ENCODE measurements around the gene COL23A1.

Gene COL23A1

DNA sequence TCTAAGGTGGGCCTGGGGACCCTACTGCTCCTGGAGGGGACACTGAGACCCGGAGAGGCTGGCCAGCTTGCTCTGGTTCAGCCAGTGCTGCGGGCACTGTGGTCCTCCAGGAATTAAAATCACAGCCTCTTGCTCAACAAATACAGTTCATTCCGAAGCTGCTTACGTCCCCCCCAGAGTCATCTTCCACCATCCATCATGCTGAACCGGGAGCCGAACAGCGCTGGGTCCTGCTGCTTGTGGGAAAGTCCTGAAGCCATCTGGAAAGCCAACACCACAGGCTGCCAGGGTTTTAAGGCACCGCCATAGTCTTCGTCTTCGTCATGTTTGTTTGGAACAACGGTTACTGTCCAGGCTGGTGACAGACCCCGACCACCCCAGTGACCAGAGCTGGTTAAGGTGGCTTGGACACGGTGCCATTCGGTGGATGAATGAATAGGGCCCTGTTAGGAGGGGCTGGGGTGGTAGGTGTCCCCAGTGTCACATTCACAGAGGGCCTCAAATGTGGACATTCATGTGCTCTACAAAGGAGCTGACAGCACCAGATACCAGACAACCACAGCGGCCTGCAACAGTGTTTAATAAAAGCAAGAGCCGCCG is 276.0 kb downstream of the COL23A1 start:
- H3K9me3 ChIP-seq (ENCODE audit: control insufficient read depth, insufficient read depth, low read depth, low read length), result no peaks in the 10 kb centered on the region
- no peak overlapping the region for H3K4me3 ChIP-seq (ENCODE audit: low read depth, low read length)
- no peak overlapping the region for H3K27ac ChIP-seq (ENCODE audit: extremely low read depth, low read depth, low read length)
- POLR2A ChIA-PET, result interaction anchor here (0.5 kb wide), 1 partner anchor 701 kb away, joined by 3 read pairs; no protein-coding TSS in a partner anchor
- no peaks in the 10 kb centered on the region for H3K4me1 ChIP-seq (ENCODE audit: control insufficient read depth, insufficient read depth, low read length)
- no peaks in the 10 kb centered on the region for H3K36me3 ChIP-seq (ENCODE audit: control insufficient read depth in 2 of 2, insufficient read depth in 1 of 2, low read length in 2 of 2)
- CTCF ChIA-PET, result interaction anchor here (1.3 kb wide), 1 partner anchor 10 kb away, joined by 3 read pairs; no protein-coding TSS in a partner anchor
- TF ChIP-seq ZNF629 (tag by site-specific recombination; IDR thresholded peaks at IDR 0.05), result no peak
- TF ChIP-seq ZNF747 (tag by site-specific recombination; IDR thresholded peaks at IDR 0.05), result no peak
- TF ChIP-seq ZBTB7A (tag by site-specific recombination; IDR thresholded peaks at IDR 0.05; ENCODE audit: low read depth), result no peak

DNA sequence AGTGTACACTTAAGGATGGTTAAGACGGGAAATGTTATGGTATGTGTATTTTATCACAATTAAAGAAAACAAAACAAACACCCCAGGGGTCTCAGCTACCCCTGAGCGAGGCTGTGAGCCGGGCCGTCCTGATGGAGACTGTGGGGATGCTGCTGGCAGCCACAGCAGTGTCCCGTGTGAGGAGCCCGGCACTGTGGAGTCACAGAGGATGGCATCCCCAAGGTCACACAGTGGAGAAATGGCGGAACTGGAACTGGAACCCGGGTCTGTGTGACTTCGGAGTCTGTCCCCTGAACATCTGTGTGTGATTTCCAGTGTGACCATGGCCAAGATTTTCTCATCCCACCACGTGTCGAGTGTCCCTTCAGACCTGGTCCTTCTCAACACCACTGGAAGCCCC is 276.9 kb downstream of the COL23A1 start:
- Histone ChIP-seq H3K4me1 (ENCODE audit: control insufficient read depth, insufficient read depth, low read length) (no peaks in the 10 kb centered on the region), H3K9me3 (ENCODE audit: control insufficient read depth, insufficient read depth, low read depth, low read length) (no peaks in the 10 kb centered on the region), H3K27ac (ENCODE audit: extremely low read depth, low read depth, low read length) (no peak overlapping the region), H3K4me3 (ENCODE audit: low read depth, low read length) (no peak overlapping the region), H3K36me3 (ENCODE audit: control insufficient read depth in 2 of 2, insufficient read depth in 1 of 2, low read length in 2 of 2) (no peaks in the 10 kb centered on the region)
- POLR2A ChIA-PET, result no interaction called here
- CTCF ChIA-PET, result interaction anchor here (0.6 to 1.3 kb wide), 2 partner anchors 9 to 270 kb away, joined by 3 read pairs; no protein-coding TSS in a partner anchor
- TF ChIP-seq, protein P1, sequence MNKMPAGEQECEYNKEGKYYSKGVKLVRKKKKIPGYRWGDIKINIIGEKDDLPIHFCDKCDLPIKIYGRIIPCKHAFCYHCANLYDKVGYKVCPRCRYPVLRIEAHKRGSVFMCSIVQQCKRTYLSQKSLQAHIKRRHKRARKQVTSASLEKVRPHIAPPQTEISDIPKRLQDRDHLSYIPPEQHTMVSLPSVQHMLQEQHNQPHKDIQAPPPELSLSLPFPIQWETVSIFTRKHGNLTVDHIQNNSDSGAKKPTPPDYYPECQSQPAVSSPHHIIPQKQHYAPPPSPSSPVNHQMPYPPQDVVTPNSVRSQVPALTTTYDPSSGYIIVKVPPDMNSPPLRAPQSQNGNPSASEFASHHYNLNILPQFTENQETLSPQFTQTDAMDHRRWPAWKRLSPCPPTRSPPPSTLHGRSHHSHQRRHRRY (tag by site-specific recombination; IDR thresholded peaks at IDR 0.05), result no peak
- TF ChIP-seq, protein P2, sequence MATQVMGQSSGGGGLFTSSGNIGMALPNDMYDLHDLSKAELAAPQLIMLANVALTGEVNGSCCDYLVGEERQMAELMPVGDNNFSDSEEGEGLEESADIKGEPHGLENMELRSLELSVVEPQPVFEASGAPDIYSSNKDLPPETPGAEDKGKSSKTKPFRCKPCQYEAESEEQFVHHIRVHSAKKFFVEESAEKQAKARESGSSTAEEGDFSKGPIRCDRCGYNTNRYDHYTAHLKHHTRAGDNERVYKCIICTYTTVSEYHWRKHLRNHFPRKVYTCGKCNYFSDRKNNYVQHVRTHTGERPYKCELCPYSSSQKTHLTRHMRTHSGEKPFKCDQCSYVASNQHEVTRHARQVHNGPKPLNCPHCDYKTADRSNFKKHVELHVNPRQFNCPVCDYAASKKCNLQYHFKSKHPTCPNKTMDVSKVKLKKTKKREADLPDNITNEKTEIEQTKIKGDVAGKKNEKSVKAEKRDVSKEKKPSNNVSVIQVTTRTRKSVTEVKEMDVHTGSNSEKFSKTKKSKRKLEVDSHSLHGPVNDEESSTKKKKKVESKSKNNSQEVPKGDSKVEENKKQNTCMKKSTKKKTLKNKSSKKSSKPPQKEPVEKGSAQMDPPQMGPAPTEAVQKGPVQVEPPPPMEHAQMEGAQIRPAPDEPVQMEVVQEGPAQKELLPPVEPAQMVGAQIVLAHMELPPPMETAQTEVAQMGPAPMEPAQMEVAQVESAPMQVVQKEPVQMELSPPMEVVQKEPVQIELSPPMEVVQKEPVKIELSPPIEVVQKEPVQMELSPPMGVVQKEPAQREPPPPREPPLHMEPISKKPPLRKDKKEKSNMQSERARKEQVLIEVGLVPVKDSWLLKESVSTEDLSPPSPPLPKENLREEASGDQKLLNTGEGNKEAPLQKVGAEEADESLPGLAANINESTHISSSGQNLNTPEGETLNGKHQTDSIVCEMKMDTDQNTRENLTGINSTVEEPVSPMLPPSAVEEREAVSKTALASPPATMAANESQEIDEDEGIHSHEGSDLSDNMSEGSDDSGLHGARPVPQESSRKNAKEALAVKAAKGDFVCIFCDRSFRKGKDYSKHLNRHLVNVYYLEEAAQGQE (tag by site-specific recombination; IDR thresholded peaks at IDR 0.05), result no peak
- TF ChIP-seq ZNF169 (tag by site-specific recombination; IDR thresholded peaks at IDR 0.05) (no peak), ZNF274 (IDR thresholded peaks at IDR 0.05; ENCODE audit: low read length) (no peak), ZNF274 (tag by site-specific recombination; IDR thresholded peaks at IDR 0.05; ENCODE audit: borderline replicate concordance) (no peak), ZNF391 (tag by site-specific recombination; IDR thresholded peaks at IDR 0.05; ENCODE audit: borderline replicate concordance, low read depth) (no peak), HOXD13 (CRISPR knock-in tag; IDR thresholded peaks at IDR 0.05; ENCODE audit: borderline replicate concordance) (no peak)
- TF ChIP-seq, protein P3, sequence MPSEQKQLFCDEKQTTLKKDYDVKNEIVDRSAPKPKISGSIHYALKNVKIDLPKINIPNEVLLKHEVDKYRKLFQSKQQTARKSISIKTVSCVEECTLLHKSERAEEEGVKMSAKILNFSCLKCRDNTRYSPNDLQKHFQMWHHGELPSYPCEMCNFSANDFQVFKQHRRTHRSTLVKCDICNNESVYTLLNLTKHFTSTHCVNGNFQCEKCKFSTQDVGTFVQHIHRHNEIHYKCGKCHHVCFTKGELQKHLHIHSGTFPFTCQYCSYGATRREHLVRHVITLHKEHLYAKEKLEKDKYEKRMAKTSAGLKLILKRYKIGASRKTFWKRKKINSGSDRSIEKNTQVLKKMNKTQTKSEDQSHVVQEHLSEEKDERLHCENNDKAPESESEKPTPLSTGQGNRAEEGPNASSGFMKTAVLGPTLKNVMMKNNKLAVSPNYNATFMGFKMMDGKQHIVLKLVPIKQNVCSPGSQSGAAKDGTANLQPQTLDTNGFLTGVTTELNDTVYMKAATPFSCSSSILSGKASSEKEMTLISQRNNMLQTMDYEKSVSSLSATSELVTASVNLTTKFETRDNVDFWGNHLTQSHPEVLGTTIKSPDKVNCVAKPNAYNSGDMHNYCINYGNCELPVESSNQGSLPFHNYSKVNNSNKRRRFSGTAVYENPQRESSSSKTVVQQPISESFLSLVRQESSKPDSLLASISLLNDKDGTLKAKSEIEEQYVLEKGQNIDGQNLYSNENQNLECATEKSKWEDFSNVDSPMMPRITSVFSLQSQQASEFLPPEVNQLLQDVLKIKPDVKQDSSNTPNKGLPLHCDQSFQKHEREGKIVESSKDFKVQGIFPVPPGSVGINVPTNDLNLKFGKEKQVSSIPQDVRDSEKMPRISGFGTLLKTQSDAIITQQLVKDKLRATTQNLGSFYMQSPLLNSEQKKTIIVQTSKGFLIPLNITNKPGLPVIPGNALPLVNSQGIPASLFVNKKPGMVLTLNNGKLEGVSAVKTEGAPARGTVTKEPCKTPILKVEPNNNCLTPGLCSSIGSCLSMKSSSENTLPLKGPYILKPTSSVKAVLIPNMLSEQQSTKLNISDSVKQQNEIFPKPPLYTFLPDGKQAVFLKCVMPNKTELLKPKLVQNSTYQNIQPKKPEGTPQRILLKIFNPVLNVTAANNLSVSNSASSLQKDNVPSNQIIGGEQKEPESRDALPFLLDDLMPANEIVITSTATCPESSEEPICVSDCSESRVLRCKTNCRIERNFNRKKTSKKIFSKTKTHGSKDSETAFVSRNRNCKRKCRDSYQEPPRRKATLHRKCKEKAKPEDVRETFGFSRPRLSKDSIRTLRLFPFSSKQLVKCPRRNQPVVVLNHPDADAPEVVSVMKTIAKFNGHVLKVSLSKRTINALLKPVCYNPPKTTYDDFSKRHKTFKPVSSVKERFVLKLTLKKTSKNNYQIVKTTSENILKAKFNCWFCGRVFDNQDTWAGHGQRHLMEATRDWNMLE (tag by site-specific recombination; conservative IDR thresholded peaks at IDR 0.05; ENCODE audit: low read depth), result no peak

DNA sequence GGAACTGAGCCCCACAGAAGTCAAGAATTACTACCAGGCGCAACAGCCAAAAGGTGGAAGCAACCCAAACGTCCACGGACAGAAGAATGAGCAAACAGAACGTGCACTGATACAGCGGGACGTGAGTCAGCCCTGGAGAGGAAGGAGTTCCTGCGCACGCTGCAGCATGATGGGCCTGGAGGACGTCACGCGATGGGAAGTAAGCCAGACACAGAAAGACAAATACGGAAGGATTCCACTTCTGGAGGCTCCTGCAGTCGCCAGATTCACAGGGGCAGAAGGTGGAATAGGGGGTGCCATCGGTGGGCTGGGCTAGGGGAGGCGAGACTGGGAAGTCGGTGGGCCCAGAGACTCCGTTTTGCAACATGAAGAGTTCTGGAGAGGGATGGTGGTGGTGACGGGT is 277.3 kb downstream of the COL23A1 start:
- Histone ChIP-seq H3K27ac (ENCODE audit: extremely low read depth, low read depth, low read length) (no peak overlapping the region), H3K4me3 (ENCODE audit: low read depth, low read length) (no peak overlapping the region), H3K4me1 (ENCODE audit: control insufficient read depth, insufficient read depth, low read length) (no peaks in the 10 kb centered on the region), H3K9me3 (ENCODE audit: control insufficient read depth, insufficient read depth, low read depth, low read length) (no peaks in the 10 kb centered on the region), H3K36me3 (ENCODE audit: control insufficient read depth in 2 of 2, insufficient read depth in 1 of 2, low read length in 2 of 2) (no peaks in the 10 kb centered on the region)
- CTCF ChIA-PET, result no interaction called here
- POLR2A ChIA-PET, result no interaction called here
- TF ChIP-seq ZNF701 (tag by site-specific recombination; IDR thresholded peaks at IDR 0.05), result no peak

Data from HEK293 (cell line).